ENCODE data around the gene ABLIM2. TPM values are rescaled to one million over a fixed set of nuclear protein-coding genes. Genes with fewer than 3 reads are reported as not detected.

ABLIM2 gene
- total RNA-seq, 4 donors from 2014 or later: 4.2 to 28.5 (median 8.7) TPM

DNA sequence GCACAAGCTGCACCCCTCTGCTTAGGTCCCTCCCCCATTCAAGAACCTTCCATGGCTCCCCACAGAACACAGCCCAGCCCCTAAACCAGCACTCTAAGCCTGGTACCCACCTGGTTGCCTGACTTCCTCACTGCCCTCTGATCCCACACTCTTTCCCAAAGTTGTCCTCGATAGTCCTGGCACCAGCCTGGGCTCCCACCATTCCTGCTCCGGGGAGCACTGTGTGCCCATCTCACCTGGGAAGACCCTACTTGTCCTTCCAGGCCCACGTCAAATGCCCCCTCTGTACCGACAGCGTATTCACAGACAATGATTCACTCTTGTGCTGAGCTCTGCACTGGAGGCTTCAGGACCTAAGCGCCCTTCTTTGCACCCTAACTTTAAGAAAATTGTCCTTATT is 40.1 kb downstream of the ABLIM2 start:
- Histone ChIP-seq H3K27me3 (no peaks in the 10 kb centered on the region), H3K4me3 (no peak overlapping the region), H3K27ac (replicated peaks in 1 of 4) (no peak overlapping the region), H3K4me1 (peaks cover 10 to 27% (median 12%) of the 10 kb centered on the region in 4 donors), H3K36me3 (no peaks in the 10 kb centered on the region), H3K9me3 (no peaks in the 10 kb centered on the region)
- WGBS: 96% methylated on average over 6 of the region's 6 CpGs
- no peak for TF ChIP-seq POLR2A (IDR thresholded peaks at IDR 0.05; ENCODE audit: low read depth)
- TF ChIP-seq POLR2AphosphoS5 (IDR thresholded peaks at IDR 0.05): no peak
- no peak for TF ChIP-seq EP300 (IDR thresholded peaks at IDR 0.05)
- TF ChIP-seq, protein P1, sequence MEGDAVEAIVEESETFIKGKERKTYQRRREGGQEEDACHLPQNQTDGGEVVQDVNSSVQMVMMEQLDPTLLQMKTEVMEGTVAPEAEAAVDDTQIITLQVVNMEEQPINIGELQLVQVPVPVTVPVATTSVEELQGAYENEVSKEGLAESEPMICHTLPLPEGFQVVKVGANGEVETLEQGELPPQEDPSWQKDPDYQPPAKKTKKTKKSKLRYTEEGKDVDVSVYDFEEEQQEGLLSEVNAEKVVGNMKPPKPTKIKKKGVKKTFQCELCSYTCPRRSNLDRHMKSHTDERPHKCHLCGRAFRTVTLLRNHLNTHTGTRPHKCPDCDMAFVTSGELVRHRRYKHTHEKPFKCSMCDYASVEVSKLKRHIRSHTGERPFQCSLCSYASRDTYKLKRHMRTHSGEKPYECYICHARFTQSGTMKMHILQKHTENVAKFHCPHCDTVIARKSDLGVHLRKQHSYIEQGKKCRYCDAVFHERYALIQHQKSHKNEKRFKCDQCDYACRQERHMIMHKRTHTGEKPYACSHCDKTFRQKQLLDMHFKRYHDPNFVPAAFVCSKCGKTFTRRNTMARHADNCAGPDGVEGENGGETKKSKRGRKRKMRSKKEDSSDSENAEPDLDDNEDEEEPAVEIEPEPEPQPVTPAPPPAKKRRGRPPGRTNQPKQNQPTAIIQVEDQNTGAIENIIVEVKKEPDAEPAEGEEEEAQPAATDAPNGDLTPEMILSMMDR (IDR thresholded peaks at IDR 0.05): no peak
- intact Hi-C loops (cut with DNase I): no loop called here
- no peak for DNase-seq (ENCODE audit: extremely low spot score)

DNA sequence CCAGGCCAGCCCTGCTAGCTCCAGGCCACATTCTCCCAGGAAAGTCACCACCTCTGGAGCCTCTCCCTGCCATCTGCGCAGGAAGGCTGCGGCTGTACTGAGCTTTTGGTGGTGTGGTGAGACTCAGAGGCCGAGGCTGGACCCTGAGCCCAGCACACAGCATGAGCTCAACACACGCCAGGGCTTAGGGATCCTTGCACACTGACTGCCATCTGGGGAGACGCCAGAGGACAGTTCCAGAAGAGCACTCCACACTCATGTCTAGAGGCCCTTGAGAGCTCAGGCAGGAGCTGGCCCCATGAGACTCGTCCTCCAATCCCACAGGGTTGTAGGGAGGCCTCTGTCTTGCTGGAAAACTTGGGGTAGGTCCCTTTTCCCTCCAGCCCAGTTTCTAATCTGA is 40.6 kb downstream of the ABLIM2 start:
- TF ChIP-seq, protein P1 (IDR thresholded peaks at IDR 0.05): no peak
- TF ChIP-seq POLR2A (IDR thresholded peaks at IDR 0.05; ENCODE audit: low read depth): no peak
- TF ChIP-seq EP300 (IDR thresholded peaks at IDR 0.05): no peak
- H3K9me3 ChIP-seq: no peaks in the 10 kb centered on the region
- H3K27me3 ChIP-seq: no peaks in the 10 kb centered on the region
- no peaks in the 10 kb centered on the region for H3K36me3 ChIP-seq
- intact Hi-C loops (cut with DNase I): no loop called here
- WGBS: 93% methylated on average over 5 of the region's 6 CpGs
- peaks cover 13 to 30% (median 15%) of the 10 kb centered on the region in 4 donors for H3K4me1 ChIP-seq
- H3K4me3 ChIP-seq: no peak overlapping the region
- no peak for DNase-seq (ENCODE audit: extremely low spot score)
- H3K27ac ChIP-seq (replicated peaks in 1 of 4): no peak overlapping the region

DNA sequence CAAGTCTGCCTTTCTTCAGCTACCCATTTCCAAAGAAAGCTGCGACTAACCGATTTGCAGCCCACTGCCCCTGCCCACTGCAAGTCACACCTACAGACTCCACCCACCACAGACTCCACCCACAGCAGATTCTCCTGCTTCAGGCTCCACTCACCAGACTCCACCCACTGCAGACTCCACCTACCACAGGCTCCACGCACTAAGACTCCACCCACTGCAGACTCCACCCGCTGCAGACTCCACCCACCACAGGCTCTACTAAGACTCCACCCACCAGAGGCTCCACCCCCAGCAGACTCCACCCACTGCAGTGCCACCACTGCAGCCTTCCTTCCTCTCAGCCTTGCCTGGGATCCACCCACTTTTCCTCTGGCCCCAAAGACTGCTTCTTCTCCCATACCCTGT is 41.3 kb downstream of the ABLIM2 start:
- H3K27ac ChIP-seq (replicated peaks in 1 of 4): no peak overlapping the region
- no peak overlapping the region for H3K4me3 ChIP-seq
- TF ChIP-seq POLR2AphosphoS5 (IDR thresholded peaks at IDR 0.05): no peak
- no peak for TF ChIP-seq EP300 (IDR thresholded peaks at IDR 0.05)
- TF ChIP-seq, protein P1 (IDR thresholded peaks at IDR 0.05): no peak
- no peak for TF ChIP-seq POLR2A (IDR thresholded peaks at IDR 0.05; ENCODE audit: low read depth)
- H3K27me3 ChIP-seq: no peaks in the 10 kb centered on the region
- H3K9me3 ChIP-seq: no peaks in the 10 kb centered on the region
- H3K4me1 ChIP-seq: peaks cover 15 to 34% (median 17%) of the 10 kb centered on the region in 4 donors
- WGBS: 60% methylated on average over 4 of the region's 4 CpGs
- H3K36me3 ChIP-seq: no peaks in the 10 kb centered on the region
- intact Hi-C loops (cut with DNase I): no loop called here
- no peak for DNase-seq (ENCODE audit: extremely low spot score)

DNA sequence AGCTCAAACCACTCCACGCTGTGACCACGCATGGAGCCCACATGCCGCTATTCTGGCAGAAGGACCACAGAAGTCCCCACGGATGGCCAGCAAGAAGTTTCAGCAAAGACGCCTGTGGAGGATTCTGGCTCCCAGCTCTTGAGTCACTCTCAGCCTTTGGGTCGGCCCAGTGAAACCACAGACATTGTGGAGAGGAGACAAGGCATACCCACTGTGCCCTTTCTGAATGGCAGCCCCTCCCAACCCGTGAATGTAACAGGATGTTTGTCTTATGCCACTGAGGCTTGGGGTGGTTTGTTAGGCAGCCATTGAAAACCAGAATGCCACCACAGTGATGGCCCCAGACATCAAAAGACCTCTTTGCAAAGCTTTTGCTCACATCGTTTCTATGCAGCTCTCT is 42.7 kb downstream of the ABLIM2 start:
- DNase-seq (ENCODE audit: extremely low spot score): no peak
- no peak for TF ChIP-seq POLR2AphosphoS5 (IDR thresholded peaks at IDR 0.05)
- TF ChIP-seq, protein P1 (IDR thresholded peaks at IDR 0.05): no peak
- no peak for TF ChIP-seq EP300 (IDR thresholded peaks at IDR 0.05)
- 67% methylated on average over 5 of the region's 8 CpGs for WGBS
- peaks cover 15 to 34% (median 17%) of the 10 kb centered on the region in 4 donors for H3K4me1 ChIP-seq
- H3K36me3 ChIP-seq: no peaks in the 10 kb centered on the region
- H3K9me3 ChIP-seq: no peaks in the 10 kb centered on the region
- intact Hi-C loops (cut with DNase I): no loop called here
- no peak overlapping the region for H3K4me3 ChIP-seq
- no peaks in the 10 kb centered on the region for H3K27me3 ChIP-seq
- no peak overlapping the region for H3K27ac ChIP-seq (replicated peaks in 1 of 4)

DNA sequence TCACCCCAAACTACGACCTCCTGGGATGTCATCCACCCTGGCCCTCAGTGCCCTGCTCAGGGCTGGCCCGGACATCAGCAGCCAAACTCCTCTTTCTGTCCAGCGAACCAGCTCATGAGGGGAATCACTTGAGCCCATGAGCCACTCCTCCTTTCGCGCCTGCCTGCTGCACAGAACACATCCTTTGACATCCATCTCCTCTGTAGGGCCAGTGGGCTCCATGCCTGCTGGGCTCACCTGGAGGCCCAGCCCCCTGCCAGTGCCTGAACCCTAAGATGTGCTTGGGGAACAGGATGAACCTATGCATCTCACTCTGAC is 43.5 kb downstream of the ABLIM2 start:
- WGBS: 100% methylated on average over 1 of the region's 5 CpGs
- H3K9me3 ChIP-seq: no peaks in the 10 kb centered on the region
- intact Hi-C loops (cut with DNase I): no loop called here
- no peaks in the 10 kb centered on the region for H3K27me3 ChIP-seq
- no peak for TF ChIP-seq EP300 (IDR thresholded peaks at IDR 0.05)
- TF ChIP-seq POLR2A (IDR thresholded peaks at IDR 0.05; ENCODE audit: low read depth): no peak
- no peak for TF ChIP-seq POLR2AphosphoS5 (IDR thresholded peaks at IDR 0.05)
- TF ChIP-seq, protein P1 (IDR thresholded peaks at IDR 0.05): no peak
- H3K36me3 ChIP-seq: no peaks in the 10 kb centered on the region
- DNase-seq (ENCODE audit: extremely low spot score): no peak
- peaks cover 15 to 34% (median 18%) of the 10 kb centered on the region in 4 donors for H3K4me1 ChIP-seq
- H3K27ac ChIP-seq (replicated peaks in 1 of 4): no peak overlapping the region
- H3K4me3 ChIP-seq: no peak overlapping the region
